Measurements from ENCODE around the gene C4BPA. TPM values are rescaled to one million over a fixed set of nuclear protein-coding genes. Genes with fewer than 3 reads are reported as not detected.

C4BPA gene
- total RNA-seq, 1 donor from 2014 or later, result not detected

GRCh38 chr1:207081806-207082205 is 22.2 kb upstream of the C4BPA start:
- Histone ChIP-seq H3K27ac (ENCODE audit: low read depth, low read length) (no peak overlapping the region), H3K4me3 (ENCODE audit: insufficient read depth, low read depth, low read length) (no peak overlapping the region), H3K79me2 (ENCODE audit: insufficient read depth, low read length) (no peaks in the 10 kb centered on the region), H3K4me2 (ENCODE audit: low read length) (no peak overlapping the region), H3K36me3 (ENCODE audit: insufficient read depth, low read length) (no peaks in the 10 kb centered on the region), H2AFZ (ENCODE audit: low read depth, low read length) (no peak overlapping the region), H3K4me1 (ENCODE audit: insufficient read depth, low read length) (no peaks in the 10 kb centered on the region), H3K9ac (ENCODE audit: low read length) (no peak overlapping the region), H3K9me3 (ENCODE audit: insufficient read depth, low read depth, low read length) (no peaks in the 10 kb centered on the region), H3K27me3 (ENCODE audit: insufficient read depth, low read length) (peaks cover 5% of the 10 kb centered on the region), H4K20me1 (ENCODE audit: insufficient read depth, low read length) (no peaks in the 10 kb centered on the region)
- Mint-ChIP-seq H3K36me3 (ENCODE audit: low read depth, unreplicated experiment) (no peaks in the 10 kb centered on the region), H3K4me3 (ENCODE audit: unreplicated experiment) (no peak overlapping the region), H3K4me1 (ENCODE audit: low read depth, unreplicated experiment) (peaks cover 20% of the 10 kb centered on the region), H3K9me3 (ENCODE audit: unreplicated experiment) (peaks cover 2% of the 10 kb centered on the region), H3K27ac (ENCODE audit: unreplicated experiment) (no peak overlapping the region), H3K27me3 (ENCODE audit: low read depth, unreplicated experiment) (no peaks in the 10 kb centered on the region)
- DNase-seq (ENCODE audit: low read depth) (no peak), FAIRE-seq (no peak)
- TF ChIP-seq CTCF (IDR thresholded peaks at IDR 0.05; ENCODE audit: insufficient read depth, low read depth, low read length), result no peak
- no peak for TF ChIP-seq EZH2 (IDR thresholded peaks at IDR 0.05; ENCODE audit: insufficient read depth, low read length)

DNA sequence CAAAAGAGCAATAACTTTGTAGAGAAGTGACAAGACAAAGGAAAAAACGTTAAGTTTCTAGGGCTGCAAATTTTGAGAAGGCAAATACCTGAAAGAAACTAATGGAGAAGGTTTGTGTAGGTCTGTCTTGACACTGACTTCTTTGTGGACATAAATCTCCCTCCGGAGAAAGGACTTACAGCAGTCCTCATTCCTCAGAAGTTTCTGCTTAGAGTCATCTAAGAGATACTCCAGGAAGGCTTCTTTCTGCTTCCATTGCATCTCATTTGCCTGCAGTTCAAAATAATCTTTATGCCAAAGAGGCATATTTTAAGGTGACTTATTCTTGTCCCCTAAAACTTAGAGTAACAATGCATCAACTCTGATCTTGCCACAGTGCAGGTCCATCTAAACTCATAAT is 19.8 kb upstream of the C4BPA start:
- Histone ChIP-seq H3K36me3 (ENCODE audit: insufficient read depth, low read length) (no peaks in the 10 kb centered on the region), H3K4me1 (ENCODE audit: insufficient read depth, low read length) (peaks cover 3% of the 10 kb centered on the region), H3K9ac (ENCODE audit: low read length) (no peak overlapping the region), H3K4me2 (ENCODE audit: low read length) (no peak overlapping the region), H3K27me3 (ENCODE audit: insufficient read depth, low read length) (peaks cover 5% of the 10 kb centered on the region), H3K27ac (ENCODE audit: low read depth, low read length) (no peak overlapping the region), H2AFZ (ENCODE audit: low read depth, low read length) (no peak overlapping the region), H4K20me1 (ENCODE audit: insufficient read depth, low read length) (no peaks in the 10 kb centered on the region), H3K9me3 (ENCODE audit: insufficient read depth, low read depth, low read length) (no peaks in the 10 kb centered on the region), H3K79me2 (ENCODE audit: insufficient read depth, low read length) (no peaks in the 10 kb centered on the region), H3K4me3 (ENCODE audit: insufficient read depth, low read depth, low read length) (no peak overlapping the region)
- no peak for TF ChIP-seq CTCF (IDR thresholded peaks at IDR 0.05; ENCODE audit: insufficient read depth, low read depth, low read length)
- no peak for TF ChIP-seq EZH2 (IDR thresholded peaks at IDR 0.05; ENCODE audit: insufficient read depth, low read length)
- DNase-seq (ENCODE audit: low read depth) (no peak), FAIRE-seq (no peak)
- Mint-ChIP-seq H3K4me3 (ENCODE audit: unreplicated experiment) (no peak overlapping the region), H3K27ac (ENCODE audit: unreplicated experiment) (no peak overlapping the region), H3K4me1 (ENCODE audit: low read depth, unreplicated experiment) (peaks cover 39% of the 10 kb centered on the region), H3K9me3 (ENCODE audit: unreplicated experiment) (peaks cover 2% of the 10 kb centered on the region), H3K27me3 (ENCODE audit: low read depth, unreplicated experiment) (no peaks in the 10 kb centered on the region), H3K36me3 (ENCODE audit: low read depth, unreplicated experiment) (no peaks in the 10 kb centered on the region)

DNA sequence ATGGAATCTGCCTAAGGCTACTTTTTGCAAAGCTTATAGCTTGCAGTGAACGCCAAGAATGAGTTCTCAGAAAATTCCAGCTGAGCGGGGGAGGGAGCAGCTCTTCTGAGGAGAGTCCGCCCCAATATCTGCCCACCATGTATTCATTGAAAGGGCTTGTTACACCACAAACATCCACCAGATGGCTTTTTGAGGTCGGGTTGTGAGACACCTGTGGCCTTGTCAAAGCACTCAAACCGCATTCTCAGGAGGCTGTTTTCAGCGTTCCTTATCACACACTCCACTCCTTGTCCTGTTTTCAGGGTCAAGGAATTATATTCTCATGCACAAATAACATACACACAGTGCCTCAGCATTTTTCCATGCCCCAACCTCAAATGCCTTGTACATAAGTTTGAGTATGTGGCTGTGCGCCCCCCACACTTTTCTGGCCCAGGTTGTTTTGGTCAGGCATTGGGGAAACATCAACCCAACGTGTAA is 19.3 kb upstream of the C4BPA start:
- peaks cover 42% of the 10 kb centered on the region for H3K4me1 Mint-ChIP-seq (ENCODE audit: low read depth, unreplicated experiment)
- Histone ChIP-seq H3K27me3 (ENCODE audit: insufficient read depth, low read length) (peaks cover 5% of the 10 kb centered on the region), H3K4me2 (ENCODE audit: low read length) (no peak overlapping the region), H3K79me2 (ENCODE audit: insufficient read depth, low read length) (no peaks in the 10 kb centered on the region), H2AFZ (ENCODE audit: low read depth, low read length) (no peak overlapping the region), H3K9ac (ENCODE audit: low read length) (no peak overlapping the region), H3K36me3 (ENCODE audit: insufficient read depth, low read length) (no peaks in the 10 kb centered on the region), H4K20me1 (ENCODE audit: insufficient read depth, low read length) (no peaks in the 10 kb centered on the region), H3K4me1 (ENCODE audit: insufficient read depth, low read length) (peaks cover 3% of the 10 kb centered on the region), H3K27ac (ENCODE audit: low read depth, low read length) (no peak overlapping the region), H3K9me3 (ENCODE audit: insufficient read depth, low read depth, low read length) (no peaks in the 10 kb centered on the region), H3K4me3 (ENCODE audit: insufficient read depth, low read depth, low read length) (no peak overlapping the region)
- DNase-seq (ENCODE audit: low read depth) (peak; percentile 68), FAIRE-seq (no peak)
- H3K36me3 Mint-ChIP-seq (ENCODE audit: low read depth, unreplicated experiment), result no peaks in the 10 kb centered on the region
- TF ChIP-seq CTCF (IDR thresholded peaks at IDR 0.05; ENCODE audit: insufficient read depth, low read depth, low read length) (peak; percentile 43), EZH2 (IDR thresholded peaks at IDR 0.05; ENCODE audit: insufficient read depth, low read length) (no peak)
- peaks cover 2% of the 10 kb centered on the region for H3K9me3 Mint-ChIP-seq (ENCODE audit: unreplicated experiment)
- no peak overlapping the region for H3K27ac Mint-ChIP-seq (ENCODE audit: unreplicated experiment)
- no peak overlapping the region for H3K4me3 Mint-ChIP-seq (ENCODE audit: unreplicated experiment)
- H3K27me3 Mint-ChIP-seq (ENCODE audit: low read depth, unreplicated experiment), result no peaks in the 10 kb centered on the region

Data from astrocyte (in vitro differentiated cells and primary cell).